Neural crest cell (in vitro differentiated cells): Measurements from ENCODE around the gene SBK3. TPM values are rescaled to one million over a fixed set of nuclear protein-coding genes. Genes with fewer than 3 reads are reported as not detected.

ENCODE experiments used
- DNase-seq: peaks from one replicate; pipeline ENCODE4 v3.0.0; 2021; ENCODE audit warnings: low read depth, mixed read lengths, low spot score
- H3K27ac Mint-ChIP-seq: one replicate; pipeline ENCODE4 v1.8.0; 2021; ENCODE audit warnings: mild to moderate bottlenecking, mixed read lengths; ENCODE audit not compliant: unreplicated experiment
- H3K27me3 Mint-ChIP-seq: 2 replicates; pipeline ENCODE4 v1.8.0; 2021; ENCODE audit warnings: low read depth, mild to moderate bottlenecking, mixed read lengths
- H3K36me3 Mint-ChIP-seq: 2 replicates; pipeline ENCODE4 v1.8.0; 2021; ENCODE audit warnings: low read depth, mild to moderate bottlenecking, mixed read lengths
- H3K4me1 Mint-ChIP-seq: 2 replicates; pipeline ENCODE4 v1.8.0; 2021; ENCODE audit warnings: mixed read lengths
- H3K4me3 Mint-ChIP-seq: one replicate; pipeline ENCODE4 v1.8.0; 2021; ENCODE audit warnings: mild to moderate bottlenecking, mixed read lengths
- H3K9me3 Mint-ChIP-seq: 2 replicates; pipeline ENCODE4 v1.8.0; 2021; ENCODE audit warnings: mixed read lengths
- total RNA-seq: library from RNA; stranded (reverse); gene quantifications from 2 replicates; pipeline ENCODE4 v1.2.1, GENCODE V29; 2021
- TF ChIP-seq, protein P1 (sequence below): fragments of 200-600 bp; sonication (generic); conservative IDR thresholded peaks from 2 replicates; pipeline ENCODE4 v1.5.0; 2021; ENCODE audit warnings: antibody characterized with exemption, mild to moderate bottlenecking

The SBK3 gene
- total RNA-seq, 1 donor from 2014 or later: 0.68 TPM

GRCh38 chr19:55581823-55582223 lies 36.5 kb upstream of the SBK3 start:
- peaks cover 40% of the 10 kb centered on the region for H3K4me1 Mint-ChIP-seq
- H3K4me3 Mint-ChIP-seq: peak overlapping the region; percentile 93
- TF ChIP-seq, protein P1, sequence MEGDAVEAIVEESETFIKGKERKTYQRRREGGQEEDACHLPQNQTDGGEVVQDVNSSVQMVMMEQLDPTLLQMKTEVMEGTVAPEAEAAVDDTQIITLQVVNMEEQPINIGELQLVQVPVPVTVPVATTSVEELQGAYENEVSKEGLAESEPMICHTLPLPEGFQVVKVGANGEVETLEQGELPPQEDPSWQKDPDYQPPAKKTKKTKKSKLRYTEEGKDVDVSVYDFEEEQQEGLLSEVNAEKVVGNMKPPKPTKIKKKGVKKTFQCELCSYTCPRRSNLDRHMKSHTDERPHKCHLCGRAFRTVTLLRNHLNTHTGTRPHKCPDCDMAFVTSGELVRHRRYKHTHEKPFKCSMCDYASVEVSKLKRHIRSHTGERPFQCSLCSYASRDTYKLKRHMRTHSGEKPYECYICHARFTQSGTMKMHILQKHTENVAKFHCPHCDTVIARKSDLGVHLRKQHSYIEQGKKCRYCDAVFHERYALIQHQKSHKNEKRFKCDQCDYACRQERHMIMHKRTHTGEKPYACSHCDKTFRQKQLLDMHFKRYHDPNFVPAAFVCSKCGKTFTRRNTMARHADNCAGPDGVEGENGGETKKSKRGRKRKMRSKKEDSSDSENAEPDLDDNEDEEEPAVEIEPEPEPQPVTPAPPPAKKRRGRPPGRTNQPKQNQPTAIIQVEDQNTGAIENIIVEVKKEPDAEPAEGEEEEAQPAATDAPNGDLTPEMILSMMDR: no peak
- no peak for DNase-seq
- H3K36me3 Mint-ChIP-seq: peaks cover 11% of the 10 kb centered on the region
- H3K27ac Mint-ChIP-seq: no peak overlapping the region
- H3K9me3 Mint-ChIP-seq: no peaks in the 10 kb centered on the region
- H3K27me3 Mint-ChIP-seq: no peaks in the 10 kb centered on the region

GRCh38 chr19:55581145-55581822 lies 35.9 kb upstream of the SBK3 start:
- H3K36me3 Mint-ChIP-seq: peaks cover 13% of the 10 kb centered on the region
- TF ChIP-seq, protein P1: no peak
- H3K27me3 Mint-ChIP-seq: no peaks in the 10 kb centered on the region
- peak overlapping the region; percentile 93 for H3K4me3 Mint-ChIP-seq
- no peaks in the 10 kb centered on the region for H3K9me3 Mint-ChIP-seq
- no peak overlapping the region for H3K27ac Mint-ChIP-seq
- peaks cover 36% of the 10 kb centered on the region for H3K4me1 Mint-ChIP-seq
- no peak for DNase-seq

GRCh38 chr19:55580628-55581144 lies 35.3 kb upstream of the SBK3 start, which contains the start of gene ZNF579:
Gene ZNF579, minus strand, starts transcription at chr19:55580848. Its CDS starts 1,209 bp downstream, at chr19:55579639.
- TF ChIP-seq, protein P1: no peak
- Mint-ChIP-seq H3K27ac (peak within 1 kb of the TSS; percentile 85), H3K9me3 (no peaks in the 10 kb centered on the region), H3K4me3 (peak within 1 kb of the TSS; percentile 93), H3K36me3 (peaks cover 17% of the 10 kb centered on the region), H3K4me1 (peaks cover 30% of the 10 kb centered on the region), H3K27me3 (no peaks in the 10 kb centered on the region)
- DNase-seq: peak; percentile 85

DNA sequence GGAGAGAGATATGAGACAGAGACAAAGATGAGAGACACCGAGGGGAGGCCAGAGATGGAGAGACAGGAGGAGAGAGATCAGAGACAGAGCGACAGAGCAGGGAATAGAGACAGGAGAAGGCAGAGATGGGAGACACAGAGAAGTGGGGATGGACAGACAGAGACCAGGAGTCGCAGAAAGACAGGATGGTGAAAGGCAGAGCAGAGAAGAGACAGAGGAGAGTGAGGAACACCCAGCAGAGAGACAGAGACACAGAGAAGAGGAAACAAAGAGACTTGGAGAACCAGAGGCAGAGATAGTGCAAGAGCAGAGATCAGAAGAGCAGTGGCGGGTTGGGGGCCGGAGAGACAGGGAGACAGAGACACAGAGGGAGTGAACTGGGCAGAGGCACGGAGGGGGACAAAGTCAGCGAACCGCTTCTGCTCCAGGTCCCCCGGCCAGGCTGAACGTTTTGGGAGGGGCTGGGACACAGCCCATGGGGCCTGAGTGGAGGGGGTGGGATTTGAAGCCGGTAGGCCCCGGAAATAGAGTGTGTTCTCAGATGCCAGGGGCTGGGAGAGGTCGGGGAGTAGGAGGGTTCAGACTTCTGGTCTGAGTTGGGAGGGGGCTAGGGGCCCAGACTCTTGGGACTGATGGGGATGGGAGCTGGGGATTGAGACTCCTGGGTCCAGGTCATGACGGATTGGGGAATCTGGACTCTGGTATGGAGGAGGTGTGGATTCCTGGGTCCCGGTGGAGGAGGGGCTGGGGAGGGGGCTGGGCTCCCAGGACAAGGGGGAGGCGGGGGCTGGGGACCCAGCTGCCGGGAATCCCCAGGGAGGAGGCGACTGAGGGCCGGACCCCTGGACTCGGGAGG lies 34.7 kb upstream of the SBK3 start:
- DNase-seq: no peak
- no peaks in the 10 kb centered on the region for H3K27me3 Mint-ChIP-seq
- peaks cover 24% of the 10 kb centered on the region for H3K4me1 Mint-ChIP-seq
- peak overlapping the region; percentile 93 for H3K4me3 Mint-ChIP-seq
- H3K27ac Mint-ChIP-seq: peak overlapping the region; percentile 85
- TF ChIP-seq, protein P1: no peak
- H3K9me3 Mint-ChIP-seq: no peaks in the 10 kb centered on the region
- peaks cover 17% of the 10 kb centered on the region for H3K36me3 Mint-ChIP-seq
